Fibroblast of lung (primary cell): ENCODE measurements around the gene ADAMTSL1. TPM values are rescaled to one million over a fixed set of nuclear protein-coding genes. Genes with fewer than 3 reads are reported as not detected.
A peak's percentile ranks its signal among the peaks of the same experiment; 100 is the strongest.

Source experiments
- DNase-seq, 2 donors: peaks; one replicate each; pipeline versions ENCODE4 v3.0.0 to v3.0.0-alpha.2; 2010; ENCODE audit warnings: low read depth in 2 of 2
- H2AFZ ChIP-seq: 2 replicates; pipeline ENCODE4 v1.5.1; 2012; ENCODE audit warnings: low read length, control low read depth, inconsistent platforms
- H3K27ac ChIP-seq: 2 replicates; pipeline ENCODE4 v1.5.1; 2011; ENCODE audit warnings: low read length, control low read depth; ENCODE audit not compliant: insufficient read depth
- H3K27me3 ChIP-seq: 2 replicates; pipeline ENCODE4 v1.5.1; 2011; ENCODE audit warnings: mild to moderate bottlenecking, low read length; ENCODE audit not compliant: control insufficient read depth, insufficient read depth
- H3K36me3 ChIP-seq: 2 replicates; pipeline ENCODE4 v1.5.1; 2011; ENCODE audit warnings: low read length; ENCODE audit not compliant: control insufficient read depth, insufficient read depth
- H3K4me1 ChIP-seq: 2 replicates; pipeline ENCODE4 v1.5.1; 2011; ENCODE audit warnings: low read length; ENCODE audit not compliant: control insufficient read depth, insufficient read depth; ENCODE audit errors: extremely low read depth
- H3K4me2 ChIP-seq: 2 replicates; pipeline ENCODE4 v1.5.1; 2011; ENCODE audit warnings: low read length, control low read depth; ENCODE audit not compliant: insufficient read depth; ENCODE audit errors: extremely low read depth
- H3K4me3 ChIP-seq, 4 experiments: fragments of 200-600 bp in 1 of 4; sonication (generic) in 1 of 4; replicated peaks in 1 of 4; 2 replicates each; pipeline ENCODE4 v1.5.1; 2011 to 2016; ENCODE audit warnings: low read length in 4 of 4, low read depth in 3 of 4, mild to moderate bottlenecking in 3 of 4, control low read depth in 2 of 4, inconsistent platforms in 1 of 4, mixed read lengths in 1 of 4; ENCODE audit not compliant: insufficient read depth in 1 of 4; ENCODE audit errors: control extremely low read depth in 1 of 4
- H3K79me2 ChIP-seq: 2 replicates; pipeline ENCODE4 v1.5.1; 2012; ENCODE audit warnings: mild to moderate bottlenecking, low read length, inconsistent platforms; ENCODE audit not compliant: control insufficient read depth, insufficient read depth
- H3K9ac ChIP-seq: 2 replicates; pipeline ENCODE4 v1.5.1; 2011; ENCODE audit warnings: mild to moderate bottlenecking, low read length, control low read depth; ENCODE audit not compliant: insufficient read depth
- H3K9me3 ChIP-seq: 2 replicates; pipeline ENCODE4 v1.5.1; 2012; ENCODE audit warnings: low read depth, low read length; ENCODE audit not compliant: control insufficient read depth, insufficient read depth
- H4K20me1 ChIP-seq: 2 replicates; pipeline ENCODE4 v1.5.1; 2011; ENCODE audit warnings: low read length; ENCODE audit not compliant: control insufficient read depth, insufficient read depth; ENCODE audit errors: extremely low read depth
- CTCF ChIP-seq, 2 donors: IDR thresholded peaks in 1 of 2; conservative IDR thresholded peaks in 1 of 2; 1 replicate in 1 of 2; 2 replicates in 1 of 2; pipeline ENCODE4 v1.5.1; 2011 to 2012; ENCODE audit warnings: low read length in 2 of 2, control low read depth in 1 of 2, inconsistent platforms in 1 of 2, low read depth in 1 of 2, mild to moderate bottlenecking in 1 of 2
- EZH2 ChIP-seq: IDR thresholded peaks from 2 replicates; pipeline ENCODE4 v1.5.1; 2012; ENCODE audit warnings: low read length, control low read depth, mild to moderate bottlenecking; ENCODE audit errors: missing control alignments
- polyA plus RNA-seq, 2 donors: library from polyadenylated mRNA; depleted of rRNA in 1 of 2; stranded (reverse) in 1 of 2; unstranded in 1 of 2; fragments of >200 nt; gene quantifications; 2 replicates each; pipeline ENCODE4 v1.2.1, GENCODE V29; 2011 to 2012; ENCODE audit warnings: missing spikeins in 1 of 2
- total RNA-seq: library from RNA; depleted of rRNA; stranded (reverse); fragments of >200 nt; gene quantifications from 2 replicates; pipeline ENCODE4 v1.2.1, GENCODE V29; 2014

The ADAMTSL1 gene
- total and polyA plus RNA-seq, 2 donors (not counting 1 experiment from before 2014, with no cell fraction given) = 19.3 to 27.9 TPM

- H3K9ac ChIP-seq = no peak overlapping the region
- H3K9me3 ChIP-seq = no peaks in the 10 kb centered on the region
- no peaks in the 10 kb centered on the region for H3K27me3 ChIP-seq
- H3K4me2 ChIP-seq = no peak overlapping the region
- no peaks in the 10 kb centered on the region for H3K36me3 ChIP-seq
- no peak overlapping the region for H3K27ac ChIP-seq
- H2AFZ ChIP-seq = no peak overlapping the region
- peak in 1 of 2 donors; percentile 38 for DNase-seq
- no peak overlapping the region for H3K4me3 ChIP-seq
- no peak for TF ChIP-seq EZH2
- no peak for TF ChIP-seq CTCF (conservative IDR thresholded peaks at IDR 0.05 in 1 of 2, IDR thresholded peaks at IDR 0.05 in 1 of 2; ENCODE audit: low read depth in 1 of 2, low read length in 2 of 2)
- H3K79me2 ChIP-seq = no peaks in the 10 kb centered on the region
- no peaks in the 10 kb centered on the region for H3K4me1 ChIP-seq
- H4K20me1 ChIP-seq = no peaks in the 10 kb centered on the region
Observed at GRCh38 chr9:18921366-18922075, 447.6 kb downstream of the ADAMTSL1 start.

GRCh38 chr9:18922161-18922885 is 448.4 kb downstream of the ADAMTSL1 start:
- H3K27me3 ChIP-seq = no peaks in the 10 kb centered on the region
- no peak overlapping the region for H3K27ac ChIP-seq
- H3K4me3 ChIP-seq = no peak overlapping the region
- no peaks in the 10 kb centered on the region for H3K36me3 ChIP-seq
- no peak overlapping the region for H3K4me2 ChIP-seq
- no peaks in the 10 kb centered on the region for H3K9me3 ChIP-seq
- TF ChIP-seq CTCF (conservative IDR thresholded peaks at IDR 0.05 in 1 of 2, IDR thresholded peaks at IDR 0.05 in 1 of 2; ENCODE audit: low read depth in 1 of 2, low read length in 2 of 2) (no peak), EZH2 (no peak)
- H3K9ac ChIP-seq = no peak overlapping the region
- no peaks in the 10 kb centered on the region for H3K4me1 ChIP-seq
- no peaks in the 10 kb centered on the region for H4K20me1 ChIP-seq
- no peak overlapping the region for H2AFZ ChIP-seq
- DNase-seq = no peak
- no peaks in the 10 kb centered on the region for H3K79me2 ChIP-seq

- H4K20me1 ChIP-seq = no peaks in the 10 kb centered on the region
- H3K36me3 ChIP-seq = no peaks in the 10 kb centered on the region
- no peaks in the 10 kb centered on the region for H3K79me2 ChIP-seq
- H3K4me3 ChIP-seq = no peak overlapping the region
- H2AFZ ChIP-seq = no peak overlapping the region
- no peak overlapping the region for H3K9ac ChIP-seq
- H3K27me3 ChIP-seq = no peaks in the 10 kb centered on the region
- TF ChIP-seq EZH2 = no peak
- no peak for TF ChIP-seq CTCF (conservative IDR thresholded peaks at IDR 0.05 in 1 of 2, IDR thresholded peaks at IDR 0.05 in 1 of 2; ENCODE audit: low read depth in 1 of 2, low read length in 2 of 2)
- no peaks in the 10 kb centered on the region for H3K4me1 ChIP-seq
- H3K4me2 ChIP-seq = no peak overlapping the region
- DNase-seq = no peak
- no peak overlapping the region for H3K27ac ChIP-seq
- no peaks in the 10 kb centered on the region for H3K9me3 ChIP-seq
Observed at GRCh38 chr9:18923167-18923566, 449.2 kb downstream of the ADAMTSL1 start.
